Activated T-cell treated with anti-CD3 and anti-CD28 coated beads for 4 hours (primary cell): Measurements from ENCODE around the gene HELQ.
"Not testable (repeated sequence)": the region's sequence is repeated elsewhere in the genome, so short reads cannot be mapped to it uniquely, and the experiment has no call there.

Experiments
- DNase-seq: peaks from one replicate; pipeline ENCODE4 v3.0.0-alpha.2; 2020

HELQ gene

DNA sequence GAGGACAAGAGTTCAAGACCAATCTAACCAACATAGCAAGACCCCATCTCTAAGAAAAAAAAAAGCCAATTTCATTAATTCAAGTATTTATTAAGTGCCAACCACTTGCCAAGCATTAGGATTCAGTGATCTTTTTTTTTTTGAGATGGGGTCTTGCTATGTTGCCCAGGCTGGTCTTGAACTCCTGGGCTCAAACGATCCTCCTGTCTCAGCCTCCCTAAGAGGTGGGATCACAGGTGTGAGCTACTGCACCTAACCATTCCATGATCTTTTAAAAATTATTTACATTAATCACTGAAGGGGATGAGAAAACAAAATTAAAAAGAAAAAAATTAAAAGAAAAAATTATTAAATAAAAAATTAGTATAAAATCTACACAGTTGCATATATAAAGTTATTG is 24.4 kb downstream of the HELQ start:
- DNase-seq = no peak

DNA sequence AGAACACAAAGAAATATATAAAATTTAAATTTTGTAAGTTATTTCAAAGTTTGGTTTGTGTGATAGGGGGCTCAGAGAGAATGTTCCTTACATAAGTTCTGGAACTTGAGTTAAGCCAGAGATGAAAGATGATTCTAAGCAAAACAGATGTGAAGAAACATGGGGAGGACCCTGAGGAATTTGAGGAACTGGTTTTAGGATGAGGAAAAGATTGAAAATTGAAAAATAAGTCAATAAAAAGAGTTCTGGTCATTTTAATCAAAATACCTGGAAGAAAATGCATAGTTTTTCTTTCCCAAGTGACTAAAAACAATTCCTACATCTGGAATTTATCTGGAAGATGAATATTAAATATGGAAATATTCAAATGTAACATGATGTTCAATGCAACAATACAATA is 37.4 kb downstream of the HELQ start:
- DNase-seq = no peak

DNA sequence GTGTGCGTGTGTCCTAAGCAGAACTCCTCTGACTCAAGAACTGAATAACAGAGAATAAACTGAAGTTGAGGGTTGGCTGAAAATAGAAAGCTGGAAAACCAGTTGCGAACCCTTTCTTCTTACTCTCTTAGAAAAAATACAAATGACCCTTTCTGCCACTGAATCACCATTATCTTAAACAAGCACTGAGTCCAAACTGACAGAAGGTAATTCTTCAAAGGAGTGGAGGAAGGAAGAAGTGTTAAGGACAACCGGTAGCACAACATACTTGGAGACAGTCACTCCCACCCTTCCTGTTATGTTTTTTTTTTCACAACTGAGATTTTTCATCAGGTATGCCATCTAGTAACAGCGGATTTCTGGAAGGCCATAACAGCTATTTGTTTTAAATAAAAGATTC is 38.1 kb downstream of the HELQ start:
- DNase-seq = no peak

DNA sequence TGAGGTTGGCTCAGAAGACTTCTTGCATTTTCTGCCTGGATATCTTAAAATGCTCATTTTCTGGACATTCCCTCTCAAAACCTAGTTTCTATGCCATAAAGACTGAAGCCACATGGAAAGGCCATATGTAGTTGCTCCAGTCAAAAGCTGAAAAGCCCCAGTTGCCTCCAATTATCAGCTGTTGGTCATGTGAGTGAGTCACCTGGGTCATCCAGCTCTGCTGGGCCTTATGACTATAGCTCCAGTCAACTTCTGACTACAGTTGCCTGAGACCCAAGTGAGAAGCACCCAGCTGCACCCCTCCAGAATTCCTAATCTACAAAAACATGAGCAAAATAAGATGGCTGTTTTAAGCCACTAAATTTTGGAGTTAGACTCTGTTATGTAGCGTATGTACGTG is 41.9 kb downstream of the HELQ start:
- no peak for DNase-seq

DNA sequence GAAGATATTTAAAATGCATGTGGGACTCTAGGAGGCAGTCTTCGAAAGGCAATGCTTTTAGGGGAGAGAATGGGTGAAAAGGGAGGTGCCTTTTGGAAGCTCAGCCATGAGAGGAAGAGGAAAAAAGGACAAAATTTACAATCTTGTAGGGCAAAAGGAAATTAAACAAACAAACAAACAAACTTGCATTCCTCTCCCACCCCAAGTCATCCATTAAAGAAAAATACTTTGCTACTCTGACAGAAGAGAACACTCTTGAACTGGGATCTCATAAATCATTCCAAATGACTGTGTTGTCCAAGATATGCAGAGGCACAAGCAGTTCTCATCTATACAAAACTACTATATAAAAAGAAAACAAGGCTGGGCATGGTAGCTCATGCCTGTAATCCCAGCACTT is 46.7 kb downstream of the HELQ start:
- no peak for DNase-seq

DNA sequence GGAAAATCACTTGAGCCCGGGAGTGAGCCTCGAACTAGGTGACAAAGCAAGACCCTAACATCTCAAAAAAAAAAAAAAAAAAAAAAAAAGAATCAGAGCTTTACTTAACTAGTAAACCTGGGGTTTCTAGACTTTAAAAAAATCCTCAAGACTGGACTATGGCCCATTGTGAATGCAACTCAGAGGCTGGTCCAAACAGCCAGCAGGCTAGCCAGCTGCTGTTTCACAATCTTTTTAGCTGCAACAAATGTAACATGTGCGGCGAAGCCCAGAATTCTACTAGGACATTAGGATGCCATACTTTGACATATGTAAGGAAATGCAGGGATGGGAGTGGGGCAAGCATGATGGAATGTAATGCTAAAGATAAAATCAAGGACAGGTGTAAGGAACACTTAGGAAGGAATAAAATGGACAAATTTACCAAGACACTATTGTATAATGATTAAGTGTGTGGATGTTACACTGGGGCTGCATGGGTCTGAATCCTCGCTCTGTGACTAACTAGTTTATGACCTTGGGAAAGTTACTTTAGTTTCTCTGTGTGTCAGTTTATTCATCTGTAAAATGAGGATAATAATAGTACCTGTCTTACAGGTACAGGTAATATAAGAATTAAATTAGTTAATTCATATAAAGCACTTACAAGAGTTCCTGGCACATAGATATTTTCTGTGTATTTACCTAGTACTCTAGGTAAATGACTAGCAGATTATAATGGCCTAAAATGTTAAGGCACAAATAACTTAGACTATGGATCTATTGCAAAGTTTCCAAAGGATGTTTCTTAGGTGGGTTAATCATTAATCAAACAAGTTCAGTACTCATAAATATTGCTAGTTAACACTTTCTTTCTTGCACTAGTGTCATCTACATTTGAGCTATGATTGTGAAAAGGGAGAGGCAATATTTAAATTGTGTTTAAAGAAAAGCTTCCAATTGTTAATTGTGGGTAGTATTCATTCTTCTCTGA is 49.5 kb downstream of the HELQ start:
- DNase-seq = no peak

DNA sequence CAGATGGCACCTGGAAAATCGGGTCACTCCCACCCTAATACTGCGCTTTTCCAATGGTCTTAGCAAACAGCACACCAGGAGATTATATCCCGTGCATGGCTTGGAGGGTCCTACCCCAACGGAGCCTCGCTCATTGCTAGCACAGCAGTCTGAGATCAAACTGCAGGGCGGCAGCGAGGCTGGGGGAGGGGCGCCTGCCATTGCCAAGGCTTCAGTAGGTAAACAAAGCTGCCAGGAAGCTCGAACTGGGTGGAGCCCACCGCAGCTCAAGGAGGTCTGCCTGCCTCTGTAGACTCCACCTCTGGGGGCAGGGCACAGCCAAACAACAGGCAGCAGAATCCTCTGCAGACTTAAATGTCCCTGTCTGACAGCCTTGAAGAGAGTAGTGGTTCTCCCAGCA is 57.5 kb downstream of the HELQ start:
- DNase-seq = not testable (repeated sequence)

DNA sequence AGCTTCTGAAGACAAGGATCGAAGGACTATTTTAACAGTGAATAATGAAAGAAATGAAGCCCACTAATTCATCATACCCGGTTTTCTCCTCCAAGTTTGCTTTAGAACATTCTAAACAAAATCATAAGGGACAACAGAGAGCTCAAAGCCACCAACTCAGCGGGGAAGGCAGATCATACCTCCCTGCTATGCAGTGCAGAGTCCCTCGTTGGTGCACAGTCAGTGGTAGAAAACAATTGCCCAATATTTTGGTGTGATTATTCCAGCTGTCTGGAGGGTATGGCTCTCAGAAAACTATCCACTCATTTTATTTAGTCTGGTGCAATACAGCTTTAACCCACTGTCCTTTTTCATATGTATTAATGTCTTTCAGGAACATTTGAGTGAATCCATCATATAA is 61.7 kb downstream of the HELQ start:
- no peak for DNase-seq

DNA sequence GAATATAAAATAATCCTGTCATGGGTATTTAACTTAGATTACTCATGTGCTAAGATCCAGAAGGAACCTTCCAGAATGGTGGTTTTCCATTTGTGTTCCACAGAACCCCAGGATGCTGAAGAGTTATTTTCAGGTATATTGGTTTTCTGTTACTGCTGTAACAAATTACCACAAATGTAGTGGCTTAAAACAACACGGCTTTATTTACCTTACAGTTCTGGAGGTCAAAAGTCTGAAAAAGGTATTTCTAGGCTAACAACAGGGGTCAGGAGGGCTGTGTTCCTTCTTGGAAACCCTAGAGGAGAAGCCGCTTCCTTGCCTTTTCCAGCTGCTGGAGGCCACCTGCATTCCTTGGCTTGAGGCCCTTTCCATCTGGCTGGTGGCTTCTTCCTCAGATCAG is 63.1 kb downstream of the HELQ start:
- DNase-seq = no peak

DNA sequence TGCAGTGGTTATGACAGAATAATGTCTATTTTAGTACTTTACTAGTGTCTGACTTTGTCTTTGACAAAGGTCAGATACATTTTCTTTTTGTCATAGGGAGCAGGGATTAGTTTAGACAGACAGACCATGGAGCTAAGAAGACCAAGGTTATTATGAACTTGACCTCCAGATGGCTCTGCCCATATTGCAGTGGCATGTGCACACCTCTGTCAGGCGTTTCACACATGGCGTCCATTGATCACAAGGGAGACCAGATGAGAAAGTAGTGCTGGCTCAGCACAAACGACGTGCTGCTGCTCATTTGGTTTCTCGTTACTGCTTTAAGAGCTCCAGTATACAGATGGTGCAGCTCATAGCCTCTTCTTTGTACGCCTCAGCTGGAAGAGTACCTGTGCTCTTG is 64.7 kb downstream of the HELQ start:
- no peak for DNase-seq

DNA sequence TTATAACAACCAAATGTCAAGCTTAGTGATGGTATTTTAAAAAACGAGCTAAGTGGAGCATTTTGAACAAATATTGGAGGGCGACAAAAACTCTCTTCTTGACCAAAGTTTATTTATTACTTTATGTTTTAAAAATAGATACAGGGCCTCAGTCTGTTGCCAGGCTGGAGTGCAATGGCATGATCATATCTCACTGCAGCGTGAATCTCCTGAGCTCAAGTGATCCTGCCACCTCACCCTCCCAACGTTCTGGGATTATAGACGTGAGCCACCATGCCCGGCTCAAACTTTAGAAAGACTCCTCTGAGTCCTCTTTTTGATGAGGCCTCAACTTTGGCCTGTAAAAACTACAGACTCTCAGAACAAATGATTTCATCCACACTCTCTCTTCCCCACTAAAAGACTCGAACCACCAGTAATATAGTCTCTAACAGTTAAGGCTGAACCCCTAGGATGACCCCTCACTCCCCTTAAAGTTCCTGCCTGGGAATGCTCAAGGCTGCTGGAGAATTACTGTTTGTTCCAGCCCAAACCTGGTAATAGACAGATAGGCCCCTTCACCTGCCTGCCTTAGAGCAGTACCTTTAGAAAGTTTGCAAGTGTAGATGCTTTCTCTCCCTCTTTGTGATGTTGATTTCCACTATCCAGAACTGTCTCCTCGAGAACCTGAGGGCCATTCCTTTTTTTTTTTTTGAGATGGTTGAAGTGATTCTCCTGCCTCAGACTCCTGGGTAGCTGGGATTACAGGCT is 65.7 kb downstream of the HELQ start:
- DNase-seq = no peak

DNA sequence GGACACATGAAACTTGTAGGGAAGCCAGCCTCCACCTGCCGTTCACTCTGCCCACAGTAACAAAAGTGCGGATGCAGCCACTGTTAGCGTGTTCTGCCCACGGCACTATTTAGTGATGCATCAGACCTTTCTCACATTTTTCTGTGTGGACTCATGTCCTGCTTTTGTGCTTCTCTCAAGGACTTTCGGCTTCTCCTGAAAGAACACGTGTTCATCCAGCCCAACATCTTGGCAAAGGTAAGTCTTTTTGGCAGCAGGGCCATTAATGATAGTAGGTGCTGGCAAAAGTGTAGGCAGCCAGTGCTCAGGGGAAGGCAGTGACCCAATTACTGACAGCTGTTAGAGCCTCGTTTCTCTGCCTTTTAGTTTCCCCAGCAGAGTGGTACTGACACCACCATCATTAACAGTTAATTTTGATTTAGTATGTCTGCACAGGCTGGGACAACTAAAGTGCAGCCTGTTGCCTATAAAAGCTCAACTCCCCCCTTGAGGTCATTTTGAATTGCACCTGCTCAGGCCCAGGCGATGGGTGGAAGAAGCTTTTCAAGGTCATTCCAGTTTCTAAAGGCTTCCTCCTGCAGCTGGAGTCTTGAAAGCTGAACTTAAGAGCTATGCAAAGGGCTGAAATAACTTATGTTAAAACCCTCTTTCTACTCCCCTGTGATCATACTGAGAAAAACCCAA is 66.4 kb downstream of the HELQ start:
- DNase-seq = no peak

DNA sequence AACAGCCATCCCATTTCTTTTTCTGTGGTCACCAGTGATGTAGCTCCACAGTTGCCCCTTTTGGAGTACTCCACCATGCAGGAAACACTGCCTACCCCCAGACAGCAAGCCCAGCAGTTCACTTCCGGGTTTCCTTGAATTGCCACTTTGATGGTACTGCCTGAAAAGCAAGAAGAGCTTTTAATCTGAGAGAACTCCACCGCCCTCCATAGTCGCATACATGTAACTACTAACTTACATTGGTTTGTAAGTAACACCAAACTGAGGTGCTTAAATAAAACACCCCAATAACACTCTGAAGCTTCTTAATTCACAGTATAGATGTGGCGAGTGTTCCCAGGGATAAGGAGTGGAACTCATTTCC is 67.3 kb downstream of the HELQ start:
- DNase-seq = no peak

DNA sequence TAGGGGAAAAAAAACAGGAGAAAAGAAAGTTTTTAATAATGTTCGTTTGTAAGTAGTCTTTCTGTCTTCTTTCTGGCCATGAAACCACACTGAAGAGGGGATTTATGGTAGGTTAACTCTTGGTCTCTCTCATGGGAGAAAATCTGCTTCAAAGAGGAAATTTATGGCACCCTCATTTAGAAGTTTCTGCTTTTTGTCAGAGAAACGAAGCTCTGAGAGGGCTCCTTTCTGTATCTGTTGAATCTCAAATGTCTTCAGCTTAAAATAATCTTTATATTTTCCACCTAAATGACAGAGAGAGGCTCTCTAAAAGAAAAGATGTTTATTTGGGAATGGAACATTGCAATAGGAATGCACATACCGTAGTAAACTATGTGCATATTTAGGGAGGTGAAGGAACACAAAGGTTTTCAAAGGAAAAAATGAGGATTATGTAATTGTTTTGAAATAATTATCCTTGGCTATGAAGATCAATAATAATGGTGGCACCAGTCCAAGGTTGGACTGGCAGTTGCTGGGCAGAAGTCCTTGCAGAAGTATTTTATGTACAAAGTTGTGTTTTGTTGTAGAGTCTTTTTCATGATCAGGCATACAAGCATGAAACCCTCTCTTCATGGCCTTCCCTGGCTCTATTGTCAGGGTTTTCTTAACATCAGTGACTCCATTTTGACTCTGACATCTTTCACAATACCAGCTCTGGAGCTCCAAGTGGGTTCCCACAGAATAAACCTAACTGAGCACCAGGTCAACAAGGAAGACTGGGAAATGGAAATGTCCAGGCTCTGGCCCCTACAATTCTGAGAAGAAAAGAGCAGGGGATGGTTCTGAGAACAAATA is 67.9 kb downstream of the HELQ start:
- DNase-seq = no peak

DNA sequence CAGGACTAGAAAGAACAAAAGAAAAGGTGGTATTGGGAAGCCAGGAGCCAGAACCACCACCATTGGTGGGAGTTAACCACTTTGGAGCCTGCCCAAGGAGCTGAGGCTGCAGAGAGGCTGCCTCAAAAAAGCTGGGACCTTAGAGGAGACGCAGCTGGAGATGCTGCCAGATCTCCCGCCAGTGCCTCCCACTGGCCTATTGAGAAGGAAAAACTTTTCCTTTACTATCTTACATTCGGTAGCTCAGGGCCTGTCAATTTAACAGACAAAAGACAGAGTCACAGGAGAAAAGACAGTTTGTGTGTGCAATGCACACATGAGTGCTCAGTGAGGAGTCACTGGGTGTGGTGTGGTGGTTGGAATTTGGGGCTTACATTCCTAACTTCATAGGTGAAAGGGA is 68.6 kb downstream of the HELQ start:
- DNase-seq = no peak

DNA sequence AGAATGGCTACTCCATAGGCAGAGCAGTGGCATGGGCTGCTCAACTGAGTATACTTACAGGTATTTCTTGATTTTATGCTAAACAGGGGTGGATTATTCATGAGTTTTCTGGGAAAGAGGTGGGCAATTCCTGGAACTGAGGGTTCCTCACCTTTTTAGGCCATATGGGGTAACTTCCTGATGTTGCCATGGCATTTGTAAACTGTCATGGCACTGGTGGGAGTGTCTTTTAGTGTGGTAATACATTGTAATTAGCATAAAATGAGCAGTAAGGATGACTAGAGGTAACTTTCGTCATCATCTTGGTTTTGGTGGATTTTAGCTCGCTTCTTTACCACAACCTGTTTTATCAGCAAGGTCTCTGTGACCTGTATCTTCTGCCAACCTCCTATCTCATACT is 72.8 kb downstream of the HELQ start:
- no peak for DNase-seq

DNA sequence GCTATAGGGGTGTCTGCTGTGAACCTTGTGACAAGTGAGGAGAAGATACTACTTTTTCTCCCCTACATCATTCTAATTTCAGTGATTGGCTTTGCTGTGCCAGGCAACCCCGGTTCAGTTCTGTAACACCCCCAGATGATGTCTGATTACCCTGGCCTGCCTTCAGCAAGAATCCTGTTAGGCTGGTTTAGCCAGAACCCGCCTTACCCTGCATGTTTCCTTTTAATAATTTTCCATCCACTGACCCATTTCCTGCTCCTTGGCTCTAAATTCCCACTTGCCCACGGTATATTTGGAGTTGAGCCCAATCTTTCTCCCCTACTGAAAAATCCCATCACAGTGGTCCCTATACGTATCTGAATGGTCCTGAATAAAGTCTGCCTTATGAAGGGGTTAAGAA is 74.5 kb downstream of the HELQ start:
- no peak for DNase-seq

DNA sequence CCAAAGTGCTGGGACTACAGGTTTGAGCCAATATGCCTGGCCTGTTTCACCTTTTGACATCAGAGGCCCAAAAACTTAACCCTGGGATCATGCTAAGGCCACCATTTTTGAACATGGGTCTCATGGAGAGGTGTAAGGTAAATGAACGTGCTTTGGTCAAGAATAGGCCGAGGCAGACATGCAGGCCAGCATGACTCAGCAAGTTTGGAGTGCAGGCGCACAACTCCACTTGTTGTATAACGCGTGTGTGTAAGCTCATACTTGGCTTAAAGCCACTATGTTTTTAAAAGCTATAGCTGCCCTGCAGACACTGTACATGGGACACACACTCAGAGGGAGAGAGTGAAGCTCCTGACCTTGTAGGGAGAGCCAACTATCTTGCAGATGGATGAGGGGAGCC is 77.2 kb downstream of the HELQ start:
- no peak for DNase-seq

DNA sequence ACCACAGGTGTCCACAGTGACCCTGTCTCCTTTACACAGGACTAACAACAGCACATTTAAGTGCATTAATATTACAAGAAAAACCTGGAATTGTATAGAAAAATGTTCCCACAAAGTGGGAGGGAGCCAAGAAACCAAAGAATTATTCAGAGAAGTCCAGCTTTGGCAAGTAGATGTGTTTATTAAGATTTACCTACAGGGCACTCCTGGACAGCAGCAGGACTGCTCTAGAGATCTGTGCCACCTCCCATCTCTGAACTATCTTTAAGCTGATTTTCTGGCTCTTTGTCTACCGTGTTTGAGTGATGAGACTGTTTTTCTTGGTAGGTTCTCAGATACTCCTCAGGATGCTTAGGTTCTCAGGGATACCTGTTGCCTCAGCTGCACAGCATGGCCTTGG is 82.7 kb downstream of the HELQ start:
- DNase-seq = no peak

DNA sequence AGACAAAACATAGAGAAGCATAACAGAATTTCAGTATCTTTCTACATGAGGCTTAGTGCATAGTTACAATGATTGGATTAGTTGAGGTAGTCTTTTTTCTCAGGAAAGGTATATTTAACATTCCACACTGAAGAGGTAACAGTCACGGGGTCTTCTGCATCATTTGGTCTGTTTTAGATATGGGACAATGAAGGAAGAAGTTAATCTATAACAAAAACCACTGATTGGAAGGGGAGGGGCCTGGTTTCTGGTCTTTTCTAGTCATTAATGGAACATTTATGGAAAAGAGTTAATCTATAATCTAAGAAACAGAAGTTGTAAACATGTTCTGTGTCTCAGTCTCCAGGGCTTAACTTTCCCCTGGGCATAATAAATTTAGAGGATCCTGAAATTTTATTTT is 83.7 kb downstream of the HELQ start:
- DNase-seq = no peak

DNA sequence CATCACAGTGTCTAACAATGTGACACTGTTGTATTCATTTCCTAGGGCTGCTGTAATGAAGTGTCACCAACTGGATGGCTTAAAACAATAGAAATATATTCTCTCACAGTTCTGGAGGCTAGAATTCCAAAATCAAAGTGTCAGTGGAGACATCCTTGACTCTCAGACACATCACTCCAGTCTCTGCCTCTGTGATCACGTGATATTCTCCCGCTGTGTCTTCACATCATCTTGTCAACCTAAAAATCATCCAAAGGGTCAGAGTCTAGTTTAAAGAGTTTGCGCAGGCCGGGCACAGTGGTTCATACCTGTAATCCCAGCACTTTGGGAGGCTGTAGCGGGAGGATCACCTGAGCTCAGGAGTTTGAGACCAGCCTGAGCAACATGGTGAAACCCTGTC is 84.4 kb downstream of the HELQ start:
- no peak for DNase-seq

DNA sequence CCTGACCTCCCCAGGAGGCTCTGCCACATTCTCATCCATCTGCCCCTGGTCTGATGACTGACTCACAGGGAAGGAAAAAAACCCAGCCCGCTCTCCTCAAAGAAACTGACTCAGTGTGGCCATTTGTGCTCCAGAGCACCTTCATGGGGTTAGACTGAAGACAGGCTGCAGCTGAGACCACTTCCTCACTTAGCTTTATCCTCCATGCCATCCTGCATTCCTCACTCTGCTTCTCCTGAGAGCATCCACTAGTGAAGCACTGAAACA is 85.0 kb downstream of the HELQ start:
- DNase-seq = no peak
